ENCODE measurements around the gene RCAN2. TPM values are rescaled to one million over a fixed set of nuclear protein-coding genes. Genes with fewer than 3 reads are reported as not detected.

RCAN2 gene
- total and polyA plus RNA-seq, 4 donors, result 4.5 to 16.7 (median 4.8) TPM

DNA sequence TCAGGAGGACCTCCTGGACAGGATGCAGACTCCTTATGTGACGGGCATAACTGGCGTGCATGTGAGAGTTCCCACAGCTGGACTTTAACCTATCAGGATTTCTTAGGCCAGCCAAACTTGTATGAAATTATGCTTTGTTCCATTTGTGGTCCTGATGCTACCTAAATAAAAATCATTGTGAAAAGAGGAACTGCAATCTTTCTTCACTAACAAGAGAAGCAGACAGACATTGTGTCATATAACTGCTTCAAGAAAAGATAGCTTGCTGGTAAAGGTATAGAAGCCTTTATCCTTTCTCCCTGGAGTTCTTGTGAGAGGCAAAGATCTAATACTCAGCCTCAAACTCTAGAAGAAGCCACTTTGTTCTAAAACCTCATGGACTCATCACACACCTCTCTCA, 233.0 kb downstream of the RCAN2 start:
- no peaks in the 10 kb centered on the region for H3K36me3 ChIP-seq (ENCODE audit: control insufficient read depth in 4 of 4, insufficient read depth in 4 of 4, low read length in 4 of 4)
- peaks cover 0 to 19% (median 3%) of the 10 kb centered on the region in 5 donors for H3K4me1 ChIP-seq (ENCODE audit: control insufficient read depth in 5 of 5, insufficient read depth in 5 of 5, low read length in 5 of 5)
- 88 to 94% methylated on average over 2 of the region's 2 CpGs for WGBS, 2 donors
- ATAC-seq (ENCODE audit: insufficient read depth, low FRiP score), result no peak
- H3K27ac ChIP-seq (ENCODE audit: low read depth in 1 of 2, low read length in 1 of 2), result no peak overlapping the region
- DNase-seq, result no peak
- H3K9ac ChIP-seq (ENCODE audit: insufficient read depth in 1 of 2, low read length in 2 of 2), result no peak overlapping the region
- H3K27me3 ChIP-seq (ENCODE audit: control insufficient read depth in 3 of 3, insufficient read depth in 3 of 3, low read length in 2 of 3), result no peaks in the 10 kb centered on the region
- H3K4me3 ChIP-seq, result no peak overlapping the region
- no peak for TF ChIP-seq CTCF (IDR thresholded peaks at IDR 0.05; ENCODE audit: control extremely low read depth, extremely low read depth)
- no peaks in the 10 kb centered on the region for H3K9me3 ChIP-seq (ENCODE audit: control insufficient read depth in 4 of 4, insufficient read depth in 3 of 4, low read length in 3 of 4)

DNA sequence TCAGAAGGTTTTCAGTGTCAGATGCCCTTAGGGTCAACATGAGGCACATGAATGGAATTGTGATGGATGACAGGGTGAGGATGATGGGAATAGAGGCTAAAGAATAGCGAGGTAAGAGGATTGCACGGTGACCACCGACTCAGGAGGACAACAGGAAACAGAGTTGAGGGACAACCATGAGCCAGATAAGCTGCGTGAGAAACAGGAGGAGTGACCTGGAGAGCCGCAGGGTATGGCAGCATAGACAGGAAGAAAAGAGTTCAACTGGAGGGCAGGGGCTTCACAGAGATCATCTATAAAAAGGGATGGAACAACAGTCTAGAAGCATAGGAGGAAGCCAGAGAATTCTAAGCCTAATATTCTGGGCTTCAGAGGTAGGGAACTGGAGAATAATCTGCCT, 235.7 kb downstream of the RCAN2 start:
- no peak for TF ChIP-seq CTCF (IDR thresholded peaks at IDR 0.05; ENCODE audit: control extremely low read depth, extremely low read depth)
- no peaks in the 10 kb centered on the region for H3K36me3 ChIP-seq (ENCODE audit: control insufficient read depth in 4 of 4, insufficient read depth in 4 of 4, low read length in 4 of 4)
- H3K9me3 ChIP-seq (ENCODE audit: control insufficient read depth in 4 of 4, insufficient read depth in 3 of 4, low read length in 3 of 4), result no peaks in the 10 kb centered on the region
- DNase-seq (no peak), ATAC-seq (ENCODE audit: insufficient read depth, low FRiP score) (no peak)
- no peaks in the 10 kb centered on the region for H3K27me3 ChIP-seq (ENCODE audit: control insufficient read depth in 3 of 3, insufficient read depth in 3 of 3, low read length in 2 of 3)
- H3K4me3 ChIP-seq, result no peak overlapping the region
- WGBS, 2 donors, result 65 to 81% methylated on average over 5 of the region's 5 CpGs
- no peak overlapping the region for H3K9ac ChIP-seq (ENCODE audit: insufficient read depth in 1 of 2, low read length in 2 of 2)
- H3K27ac ChIP-seq (ENCODE audit: low read depth in 1 of 2, low read length in 1 of 2), result no peak overlapping the region
- peaks cover 0 to 17% (median 2%) of the 10 kb centered on the region in 5 donors for H3K4me1 ChIP-seq (ENCODE audit: control insufficient read depth in 5 of 5, insufficient read depth in 5 of 5, low read length in 5 of 5)

- H3K36me3 ChIP-seq (ENCODE audit: control insufficient read depth in 4 of 4, insufficient read depth in 4 of 4, low read length in 4 of 4), result no peaks in the 10 kb centered on the region
- no peak overlapping the region for H3K4me3 ChIP-seq
- H3K4me1 ChIP-seq (ENCODE audit: control insufficient read depth in 5 of 5, insufficient read depth in 5 of 5, low read length in 5 of 5), result peaks cover 0 to 17% (median 2%) of the 10 kb centered on the region in 5 donors
- TF ChIP-seq CTCF (IDR thresholded peaks at IDR 0.05; ENCODE audit: control extremely low read depth, extremely low read depth), result no peak
- H3K9ac ChIP-seq (ENCODE audit: insufficient read depth in 1 of 2, low read length in 2 of 2), result no peak overlapping the region
- H3K9me3 ChIP-seq (ENCODE audit: control insufficient read depth in 4 of 4, insufficient read depth in 3 of 4, low read length in 3 of 4), result no peaks in the 10 kb centered on the region
- WGBS, 2 donors, result 92% methylated on average over 2 of the region's 2 CpGs
- no peak overlapping the region for H3K27ac ChIP-seq (ENCODE audit: low read depth in 1 of 2, low read length in 1 of 2)
- ATAC-seq (ENCODE audit: insufficient read depth, low FRiP score) (no peak), DNase-seq (no peak)
- no peaks in the 10 kb centered on the region for H3K27me3 ChIP-seq (ENCODE audit: control insufficient read depth in 3 of 3, insufficient read depth in 3 of 3, low read length in 2 of 3)
These were observed 236.3 kb downstream of the RCAN2 start for GRCh38 chr6:46254946-46255345.

DNA sequence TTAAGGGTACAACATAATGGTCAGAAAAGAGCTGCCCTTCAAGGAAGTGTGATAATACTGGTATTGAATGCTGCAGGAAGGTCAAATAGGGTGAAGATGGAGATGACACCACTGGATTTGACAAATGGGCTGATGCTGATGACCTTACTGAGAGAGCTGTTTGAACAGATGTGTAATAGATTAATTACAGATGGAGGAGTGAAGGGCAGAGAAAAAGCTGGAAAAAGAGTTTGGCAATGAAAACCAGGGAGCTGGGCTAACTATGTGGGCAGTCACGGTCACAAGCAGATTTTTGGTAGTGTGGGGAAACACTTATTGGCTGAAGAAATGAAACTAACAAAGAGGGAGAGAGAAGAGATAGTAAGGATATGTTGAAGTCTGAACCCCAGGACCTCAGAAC, 236.9 kb downstream of the RCAN2 start:
- no peaks in the 10 kb centered on the region for H3K36me3 ChIP-seq (ENCODE audit: control insufficient read depth in 4 of 4, insufficient read depth in 4 of 4, low read length in 4 of 4)
- no peak overlapping the region for H3K27ac ChIP-seq (ENCODE audit: low read depth in 1 of 2, low read length in 1 of 2)
- no peak overlapping the region for H3K9ac ChIP-seq (ENCODE audit: insufficient read depth in 1 of 2, low read length in 2 of 2)
- no peak overlapping the region for H3K4me3 ChIP-seq
- H3K9me3 ChIP-seq (ENCODE audit: control insufficient read depth in 4 of 4, insufficient read depth in 3 of 4, low read length in 3 of 4), result no peaks in the 10 kb centered on the region
- WGBS, 2 donors, result 75 to 81% methylated on average over 1 of the region's 1 CpG
- ATAC-seq (ENCODE audit: insufficient read depth, low FRiP score), result no peak
- H3K4me1 ChIP-seq (ENCODE audit: control insufficient read depth in 5 of 5, insufficient read depth in 5 of 5, low read length in 5 of 5), result peaks cover 0 to 13% (median 0%) of the 10 kb centered on the region in 5 donors
- no peak for TF ChIP-seq CTCF (IDR thresholded peaks at IDR 0.05; ENCODE audit: control extremely low read depth, extremely low read depth)
- no peak for DNase-seq
- no peaks in the 10 kb centered on the region for H3K27me3 ChIP-seq (ENCODE audit: control insufficient read depth in 3 of 3, insufficient read depth in 3 of 3, low read length in 2 of 3)
